ENCODE results near the gene DCC. TPM values are rescaled to one million over a fixed set of nuclear protein-coding genes. Genes with fewer than 3 reads are reported as not detected.

The DCC gene
- polyA plus RNA-seq, 1 experiment = 0.15 TPM

DNA sequence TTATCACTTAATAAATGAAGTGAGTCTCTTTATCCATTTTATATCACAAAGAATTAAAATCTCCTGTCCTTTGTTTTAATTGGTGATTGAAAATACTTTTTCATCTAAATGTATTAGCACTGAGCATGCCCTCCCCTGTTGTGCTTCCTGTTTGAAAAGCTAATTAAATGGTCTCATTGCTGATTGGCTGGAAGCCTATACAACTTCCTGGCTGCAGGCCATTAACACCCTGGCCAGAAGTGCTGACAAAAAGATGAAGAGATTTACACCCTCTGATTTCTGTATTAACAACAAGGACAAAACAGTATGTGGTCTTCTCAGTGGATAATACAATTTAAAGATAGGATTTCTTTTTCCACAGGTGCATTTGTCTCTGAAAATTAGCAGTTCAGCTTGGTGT is 548.0 kb downstream of the DCC start:
- POLR2A ChIA-PET = no interaction called here
- Histone ChIP-seq H3K27me3 (ENCODE audit: control insufficient read depth, insufficient read depth, low read length) (no peaks in the 10 kb centered on the region), H3K36me3 (ENCODE audit: control insufficient read depth, insufficient read depth, low read length) (no peaks in the 10 kb centered on the region), H3K4me3 (ENCODE audit: low read depth, low read length) (no peak overlapping the region)
- TF ChIP-seq, protein P1, sequence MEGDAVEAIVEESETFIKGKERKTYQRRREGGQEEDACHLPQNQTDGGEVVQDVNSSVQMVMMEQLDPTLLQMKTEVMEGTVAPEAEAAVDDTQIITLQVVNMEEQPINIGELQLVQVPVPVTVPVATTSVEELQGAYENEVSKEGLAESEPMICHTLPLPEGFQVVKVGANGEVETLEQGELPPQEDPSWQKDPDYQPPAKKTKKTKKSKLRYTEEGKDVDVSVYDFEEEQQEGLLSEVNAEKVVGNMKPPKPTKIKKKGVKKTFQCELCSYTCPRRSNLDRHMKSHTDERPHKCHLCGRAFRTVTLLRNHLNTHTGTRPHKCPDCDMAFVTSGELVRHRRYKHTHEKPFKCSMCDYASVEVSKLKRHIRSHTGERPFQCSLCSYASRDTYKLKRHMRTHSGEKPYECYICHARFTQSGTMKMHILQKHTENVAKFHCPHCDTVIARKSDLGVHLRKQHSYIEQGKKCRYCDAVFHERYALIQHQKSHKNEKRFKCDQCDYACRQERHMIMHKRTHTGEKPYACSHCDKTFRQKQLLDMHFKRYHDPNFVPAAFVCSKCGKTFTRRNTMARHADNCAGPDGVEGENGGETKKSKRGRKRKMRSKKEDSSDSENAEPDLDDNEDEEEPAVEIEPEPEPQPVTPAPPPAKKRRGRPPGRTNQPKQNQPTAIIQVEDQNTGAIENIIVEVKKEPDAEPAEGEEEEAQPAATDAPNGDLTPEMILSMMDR (IDR thresholded peaks at IDR 0.05; ENCODE audit: insufficient read depth, low read depth, low read length) = no peak
- CTCF ChIA-PET = no interaction called here
- no peak for DNase-seq (ENCODE audit: low read depth)

DNA sequence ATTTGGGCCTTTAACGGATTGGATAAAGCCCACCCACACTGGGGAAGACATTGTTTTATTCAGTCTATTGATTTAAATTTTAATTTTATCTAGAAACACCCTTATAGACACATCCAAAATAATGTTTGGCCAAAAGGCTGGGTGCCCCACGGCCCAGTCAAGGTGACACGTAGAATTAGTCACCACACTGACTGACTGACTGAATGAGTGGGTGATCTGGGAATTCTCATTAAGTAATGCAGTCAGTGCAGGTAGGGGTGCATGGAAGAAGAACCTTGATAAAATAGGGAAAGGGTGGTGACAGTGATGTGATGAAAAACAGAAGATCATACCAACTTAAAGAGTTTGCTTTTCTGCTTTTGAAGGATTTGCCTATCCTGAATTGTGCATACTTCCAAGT is 554.8 kb downstream of the DCC start:
- Histone ChIP-seq H3K36me3 (ENCODE audit: control insufficient read depth, insufficient read depth, low read length) (no peaks in the 10 kb centered on the region), H3K27me3 (ENCODE audit: control insufficient read depth, insufficient read depth, low read length) (no peaks in the 10 kb centered on the region), H3K4me3 (ENCODE audit: low read depth, low read length) (no peak overlapping the region)
- ChIA-PET CTCF (no interaction called here), POLR2A (no interaction called here)
- TF ChIP-seq, protein P1 (IDR thresholded peaks at IDR 0.05; ENCODE audit: insufficient read depth, low read depth, low read length) = no peak
- DNase-seq (ENCODE audit: low read depth) = no peak

DNA sequence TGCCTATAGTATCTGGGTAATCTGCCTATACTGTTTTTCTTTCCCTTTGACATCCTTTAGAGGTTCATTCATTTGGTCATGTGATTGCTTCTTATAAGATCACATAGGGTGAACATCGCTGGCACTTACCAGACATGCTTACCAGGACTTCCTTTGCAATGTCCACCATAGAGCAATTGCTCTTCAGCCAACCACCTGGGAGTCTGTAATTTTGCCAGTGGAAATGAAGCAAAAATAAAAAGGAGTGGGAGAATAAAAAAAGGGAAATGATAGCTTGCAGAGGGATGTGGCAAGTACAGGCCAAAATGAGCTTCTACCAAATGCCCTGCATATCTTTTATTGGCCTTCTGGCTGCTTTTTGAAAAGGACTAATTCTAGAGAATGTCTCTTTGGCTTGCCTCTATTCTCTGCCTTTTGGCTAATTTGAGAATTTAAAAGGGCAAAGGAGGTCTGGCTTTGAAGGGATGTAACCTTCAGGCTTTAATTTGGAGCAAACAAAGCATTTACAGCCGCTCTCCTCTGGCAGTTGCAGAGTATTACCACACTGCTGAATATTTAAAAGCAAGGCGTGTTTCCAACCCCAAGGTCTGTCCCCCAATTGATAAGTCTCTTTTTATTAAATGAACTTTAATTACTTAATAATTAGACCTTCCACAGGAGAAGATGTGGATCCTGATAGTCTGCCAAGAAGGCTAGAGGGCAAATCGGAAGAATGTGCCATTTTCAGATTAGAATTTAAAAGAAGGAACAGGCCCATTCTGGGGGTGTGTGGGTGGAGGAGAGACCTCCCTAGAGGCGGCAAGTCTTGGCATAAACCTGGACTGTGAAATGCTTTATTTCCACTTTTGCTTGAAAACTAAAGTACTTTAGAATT is 557.9 kb downstream of the DCC start:
- POLR2A ChIA-PET = no interaction called here
- no peak overlapping the region for H3K4me3 ChIP-seq (ENCODE audit: low read depth, low read length)
- TF ChIP-seq, protein P1 (IDR thresholded peaks at IDR 0.05; ENCODE audit: insufficient read depth, low read depth, low read length) = no peak
- CTCF ChIA-PET = no interaction called here
- DNase-seq (ENCODE audit: low read depth) = no peak
- no peaks in the 10 kb centered on the region for H3K27me3 ChIP-seq (ENCODE audit: control insufficient read depth, insufficient read depth, low read length)
- H3K36me3 ChIP-seq (ENCODE audit: control insufficient read depth, insufficient read depth, low read length) = no peaks in the 10 kb centered on the region

DNA sequence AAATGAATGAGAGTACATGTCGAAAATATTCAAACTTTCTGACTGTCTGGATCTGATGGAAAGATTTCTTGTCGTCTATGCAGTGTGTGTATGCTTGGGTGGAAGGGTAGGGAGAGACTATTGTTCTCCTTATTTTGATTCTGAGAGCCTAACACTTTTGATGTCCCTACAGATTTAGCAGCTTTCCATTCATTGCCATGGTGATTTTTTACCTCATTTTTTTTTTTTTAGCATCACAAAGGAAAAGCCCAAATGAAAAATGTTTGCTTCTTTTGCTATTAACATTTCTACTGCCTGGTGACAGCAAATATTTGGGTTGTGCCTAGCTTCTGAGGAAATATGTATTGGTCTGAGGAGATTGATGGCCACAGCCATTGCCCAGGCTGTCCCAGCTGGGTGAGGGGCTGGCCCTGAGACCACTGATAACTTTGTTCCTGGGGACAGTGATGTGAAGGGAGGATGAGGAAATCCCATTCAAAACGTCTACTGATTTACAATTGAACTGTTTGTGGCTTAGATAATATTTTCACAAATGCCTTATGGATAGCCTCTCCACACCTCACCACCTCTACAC is 558.6 kb downstream of the DCC start:
- ChIA-PET CTCF (no interaction called here), POLR2A (no interaction called here)
- Histone ChIP-seq H3K36me3 (ENCODE audit: control insufficient read depth, insufficient read depth, low read length) (no peaks in the 10 kb centered on the region), H3K27me3 (ENCODE audit: control insufficient read depth, insufficient read depth, low read length) (no peaks in the 10 kb centered on the region), H3K4me3 (ENCODE audit: low read depth, low read length) (no peak overlapping the region)
- no peak for DNase-seq (ENCODE audit: low read depth)
- TF ChIP-seq, protein P1 (IDR thresholded peaks at IDR 0.05; ENCODE audit: insufficient read depth, low read depth, low read length) = no peak

DNA sequence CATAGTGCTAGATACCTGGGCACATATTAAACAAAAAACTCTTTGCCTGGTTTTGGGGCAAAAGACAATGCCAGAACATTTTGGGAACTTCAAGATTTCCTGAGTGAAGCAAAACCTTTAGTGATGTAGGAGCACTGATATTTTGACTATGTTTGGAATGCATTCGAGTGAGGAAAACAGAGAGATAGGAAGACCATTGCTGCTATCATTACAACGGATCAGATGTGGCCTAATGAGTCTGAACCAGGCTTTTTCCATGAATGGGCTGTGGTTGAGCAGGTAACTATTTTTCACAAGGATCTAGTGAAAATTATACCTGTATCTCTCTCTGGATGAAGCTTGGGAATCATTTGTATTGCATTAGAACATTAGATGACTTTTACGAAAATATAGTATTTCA is 562.2 kb downstream of the DCC start:
- H3K27me3 ChIP-seq (ENCODE audit: control insufficient read depth, insufficient read depth, low read length) = no peaks in the 10 kb centered on the region
- POLR2A ChIA-PET = no interaction called here
- H3K4me3 ChIP-seq (ENCODE audit: low read depth, low read length) = no peak overlapping the region
- no peak for DNase-seq (ENCODE audit: low read depth)
- CTCF ChIA-PET = no interaction called here
- TF ChIP-seq, protein P1 (IDR thresholded peaks at IDR 0.05; ENCODE audit: insufficient read depth, low read depth, low read length) = no peak
- H3K36me3 ChIP-seq (ENCODE audit: control insufficient read depth, insufficient read depth, low read length) = no peaks in the 10 kb centered on the region
